Vagina (tissue), 2 donors: ENCODE measurements around the gene CENPF. TPM values are rescaled to one million over a fixed set of nuclear protein-coding genes. Genes with fewer than 3 reads are reported as not detected.
"Not testable (repeated sequence)": the region's sequence is repeated elsewhere in the genome, so short reads cannot be mapped to it uniquely, and the experiment has no call there.

Source experiments
- DNase-seq, 2 donors: peaks; one replicate each; pipeline ENCODE4 v3.0.0-alpha.2; 2017; ENCODE audit errors: extremely low spot score in 2 of 2
- H3K27ac ChIP-seq: fragments of 200-600 bp; sonication (generic); one replicate; pipeline ENCODE4 v1.5.1; 2019
- H3K27me3 ChIP-seq: fragments of 200-600 bp; sonication (generic); one replicate; pipeline ENCODE4 v1.5.1; 2019
- H3K36me3 ChIP-seq, 2 donors: fragments of 200-600 bp; sonication (generic); one replicate each; pipeline ENCODE4 v1.5.1; 2017 to 2019
- H3K4me1 ChIP-seq: fragments of 200-600 bp; sonication (generic); one replicate; pipeline ENCODE4 v1.5.1; 2019
- H3K4me3 ChIP-seq, 2 donors: fragments of 200-600 bp; sonication (generic); 1 replicate in 1 of 2; 2 replicates in 1 of 2; pipeline ENCODE4 v1.5.1; 2016 to 2019
- H3K9me3 ChIP-seq: fragments of 200-600 bp; sonication (generic); one replicate; pipeline ENCODE4 v1.5.1; 2019
- CTCF ChIP-seq, 3 experiments: fragments of 450-650 bp in 2 of 3; fragments of 200-600 bp in 1 of 3; sonication (generic) in 1 of 3; IDR thresholded peaks; one replicate each; pipeline ENCODE4 v1.5.1; 2017 to 2019; ENCODE audit warnings: antibody characterized with exemption in 3 of 3, mild to moderate bottlenecking in 2 of 3, moderate library complexity in 2 of 3
- POLR2A ChIP-seq, 2 donors: fragments of 450-650 bp; IDR thresholded peaks; one replicate each; pipeline ENCODE4 v1.6.1; 2017; ENCODE audit warnings: antibody characterized with exemption in 2 of 2, mild to moderate bottlenecking in 2 of 2, moderate library complexity in 2 of 2
- POLR2AphosphoS5 ChIP-seq, 2 donors: sonication (generic); formaldehyde crosslinking; IDR thresholded peaks; one replicate each; pipeline ENCODE4 v1.9.0; 2017; ENCODE audit warnings: antibody characterized with exemption in 2 of 2, mild to moderate bottlenecking in 2 of 2, low read depth in 1 of 2; ENCODE audit not compliant: insufficient read depth in 1 of 2
- intact Hi-C: fragments of 100-400 bp; cut with DNase I; formaldehyde crosslinking; loops from one replicate; pipeline ENCODE4 v1.15.1; 2023
- total RNA-seq: library from RNA; depleted of rRNA; stranded (reverse); fragments of >200 nt; gene quantifications from one replicate; pipeline ENCODE4 v1.2.3, GENCODE V29; 2016

The CENPF gene
- total RNA-seq, 1 donor from 2014 or later: 6.4 TPM

- H3K27me3 ChIP-seq: no peaks in the 10 kb centered on the region
- H3K4me1 ChIP-seq: no peaks in the 10 kb centered on the region
- TF ChIP-seq POLR2AphosphoS5 (IDR thresholded peaks at IDR 0.05; ENCODE audit: insufficient read depth in 1 of 2, low read depth in 1 of 2) (no peak), POLR2A (IDR thresholded peaks at IDR 0.05) (no peak), CTCF (IDR thresholded peaks at IDR 0.05) (no peak)
- no peaks in the 10 kb centered on the region for H3K36me3 ChIP-seq
- H3K27ac ChIP-seq: no peak overlapping the region
- H3K4me3 ChIP-seq: no peak overlapping the region
- intact Hi-C loops: no loop called here
- no peak for DNase-seq
- no peaks in the 10 kb centered on the region for H3K9me3 ChIP-seq
Measured at GRCh38 chr1:214590696-214591095, 12.3 kb upstream of the CENPF start.

DNA sequence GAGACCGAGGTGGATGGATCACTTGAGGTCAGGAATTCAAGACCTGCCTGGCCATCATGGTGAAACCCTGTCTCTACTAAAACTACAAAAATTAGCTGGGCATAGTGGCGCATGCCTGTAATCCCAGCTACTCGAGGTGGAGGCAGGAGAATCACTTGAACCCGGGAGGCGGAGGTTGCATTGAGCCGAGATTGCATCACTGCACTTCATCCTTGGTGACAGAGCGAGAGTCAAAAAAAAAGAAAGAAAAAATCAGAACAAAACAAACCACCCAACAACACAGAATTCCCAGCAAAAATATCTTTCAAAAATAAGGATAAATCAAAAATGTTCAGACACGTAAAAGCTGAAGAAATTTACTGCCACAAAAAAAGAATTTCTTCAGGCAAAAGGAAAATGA is 11.1 kb upstream of the CENPF start:
- H3K4me3 ChIP-seq, H3K27me3 ChIP-seq, intact Hi-C loops: not testable (repeated sequence)

GRCh38 chr1:214593158-214593557 is 9.8 kb upstream of the CENPF start:
- no peaks in the 10 kb centered on the region for H3K9me3 ChIP-seq
- no peak for TF ChIP-seq POLR2AphosphoS5 (IDR thresholded peaks at IDR 0.05; ENCODE audit: insufficient read depth in 1 of 2, low read depth in 1 of 2)
- TF ChIP-seq CTCF (IDR thresholded peaks at IDR 0.05): no peak
- no peak for TF ChIP-seq POLR2A (IDR thresholded peaks at IDR 0.05)
- no peak overlapping the region for H3K4me3 ChIP-seq
- H3K4me1 ChIP-seq: no peaks in the 10 kb centered on the region
- no peaks in the 10 kb centered on the region for H3K27me3 ChIP-seq
- H3K36me3 ChIP-seq: no peaks in the 10 kb centered on the region
- DNase-seq: no peak
- H3K27ac ChIP-seq: no peak overlapping the region
- intact Hi-C loops: no loop called here

More for the DNA sequence above, 11.1 kb upstream of the CENPF start:
- H3K9me3 ChIP-seq, H3K27ac ChIP-seq, DNase-seq, H3K36me3 ChIP-seq, H3K4me1 ChIP-seq: not testable (repeated sequence)

DNA sequence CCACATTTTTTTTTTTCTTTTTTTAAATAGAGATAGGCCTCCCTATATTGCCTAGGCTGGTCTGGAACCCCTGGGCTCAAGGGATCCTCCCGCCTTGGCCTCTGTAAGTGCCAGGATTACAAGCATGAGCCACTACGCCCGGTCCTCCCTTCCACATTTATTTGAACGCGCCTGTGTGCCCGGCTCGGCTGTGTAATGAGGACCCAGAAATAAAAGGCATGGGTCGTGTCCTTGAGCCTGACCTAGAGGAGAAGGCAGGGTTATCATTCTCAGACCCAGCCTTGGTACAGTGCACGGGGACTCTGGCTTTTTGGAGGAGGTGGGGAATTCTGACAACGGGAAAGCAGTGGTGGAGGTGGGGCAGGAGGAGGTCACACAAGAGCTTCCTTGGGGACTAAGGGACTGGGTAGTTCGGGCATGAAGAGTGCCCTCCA is 841 bp downstream of the CENPF start:
- Histone ChIP-seq H3K4me3 (peak overlapping the region; percentile 67 to 79), H3K9me3 (no peaks in the 10 kb centered on the region), H3K27ac (no peak overlapping the region), H3K4me1 (peaks cover 9% of the 10 kb centered on the region), H3K36me3 (no peaks in the 10 kb centered on the region), H3K27me3 (no peaks in the 10 kb centered on the region)
- TF ChIP-seq POLR2AphosphoS5 (IDR thresholded peaks at IDR 0.05; ENCODE audit: insufficient read depth in 1 of 2, low read depth in 1 of 2): no peak
- no peak for TF ChIP-seq POLR2A (IDR thresholded peaks at IDR 0.05)
- no peak for TF ChIP-seq CTCF (IDR thresholded peaks at IDR 0.05)
- intact Hi-C loops: no loop called here
- DNase-seq: no peak

GRCh38 chr1:214604523-214604922 is 1.5 kb downstream of the CENPF start:
- Histone ChIP-seq H3K36me3 (no peaks in the 10 kb centered on the region), H3K27me3 (no peaks in the 10 kb centered on the region), H3K9me3 (no peaks in the 10 kb centered on the region), H3K4me1 (peaks cover 9% of the 10 kb centered on the region), H3K4me3 (no peak overlapping the region), H3K27ac (no peak overlapping the region)
- TF ChIP-seq POLR2A (IDR thresholded peaks at IDR 0.05): no peak
- intact Hi-C loops: no loop called here
- no peak for DNase-seq

GRCh38 chr1:214605484-214605883 is 2.5 kb downstream of the CENPF start:
- H3K36me3 ChIP-seq, intact Hi-C loops, H3K9me3 ChIP-seq, DNase-seq, H3K27me3 ChIP-seq, H3K27ac ChIP-seq, H3K4me3 ChIP-seq, H3K4me1 ChIP-seq: not testable (repeated sequence)

GRCh38 chr1:214605933-214606925 is 3.2 kb downstream of the CENPF start:
- H3K27ac ChIP-seq, DNase-seq, H3K36me3 ChIP-seq, H3K27me3 ChIP-seq, H3K9me3 ChIP-seq, H3K4me3 ChIP-seq, H3K4me1 ChIP-seq, intact Hi-C loops: not testable (repeated sequence)

DNA sequence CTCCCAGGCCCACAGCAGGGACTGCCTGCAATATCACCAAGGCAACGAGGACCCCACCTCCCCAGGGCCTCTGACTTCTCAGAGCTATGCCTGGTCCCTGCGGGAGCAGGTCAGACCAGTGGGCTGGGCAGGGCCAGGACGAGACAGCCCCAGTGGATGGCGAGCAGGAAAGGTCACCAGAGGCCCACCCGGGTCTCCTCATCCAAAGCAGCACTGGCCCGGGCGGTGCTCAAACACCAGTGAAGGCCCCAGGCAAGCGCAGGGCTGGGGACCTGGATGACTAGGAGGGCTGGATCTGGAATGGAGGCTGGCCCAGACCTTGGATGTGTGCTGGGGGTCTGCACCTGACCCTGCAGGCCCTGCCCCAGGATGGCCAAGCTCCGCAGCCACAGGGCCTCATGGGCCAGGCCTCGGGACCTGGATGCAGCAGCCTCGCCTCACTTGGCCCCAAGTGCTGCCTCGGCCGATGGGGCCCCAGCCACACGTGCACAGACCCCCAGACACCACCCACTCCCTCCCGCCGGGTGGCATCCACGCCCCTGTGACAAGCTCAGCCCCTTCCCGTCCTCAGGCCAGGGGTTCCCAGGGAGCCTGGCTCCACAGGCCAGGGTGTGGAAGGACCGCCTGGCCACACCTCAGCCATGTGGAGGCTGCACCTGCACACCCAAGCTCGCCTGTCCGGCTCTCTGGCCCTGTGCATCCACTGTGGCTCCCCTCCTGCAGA is 4.7 kb downstream of the CENPF start:
- H3K27me3 ChIP-seq, H3K4me3 ChIP-seq, H3K9me3 ChIP-seq, H3K36me3 ChIP-seq, DNase-seq, intact Hi-C loops, H3K27ac ChIP-seq, H3K4me1 ChIP-seq: not testable (repeated sequence)

DNA sequence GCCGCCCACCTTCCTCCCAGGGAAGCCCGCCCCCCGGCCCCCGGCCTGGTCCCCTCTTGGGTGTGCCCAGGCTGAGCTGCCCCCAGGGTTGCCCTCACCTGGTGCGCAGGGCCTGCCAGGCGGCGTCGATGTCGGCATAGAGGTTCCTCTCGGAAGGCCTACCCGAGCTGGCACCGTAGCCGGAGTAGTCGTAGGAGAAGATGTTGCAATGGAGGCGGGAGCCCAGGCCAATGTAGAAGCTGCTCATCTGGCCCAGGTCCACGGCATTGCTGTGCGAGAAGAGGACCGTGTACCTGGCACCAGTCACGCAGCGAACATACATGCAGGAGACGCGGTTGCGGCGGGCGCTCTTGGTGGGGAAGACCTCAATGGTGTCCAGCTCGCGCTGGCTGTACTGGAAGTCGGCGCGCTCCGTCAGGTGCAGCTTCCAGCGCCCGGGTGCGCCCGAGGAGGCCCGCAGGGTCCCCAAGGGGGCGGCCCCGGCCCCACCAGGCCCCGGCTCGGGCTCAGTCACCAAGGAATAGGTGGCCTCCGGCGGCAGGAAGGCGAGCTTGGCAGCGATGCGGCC is 5.3 kb downstream of the CENPF start:
- H3K36me3 ChIP-seq, H3K27ac ChIP-seq, H3K4me3 ChIP-seq, DNase-seq, intact Hi-C loops, H3K9me3 ChIP-seq, H3K4me1 ChIP-seq, H3K27me3 ChIP-seq: not testable (repeated sequence)
